WTC11 (cell line): ENCODE data around the gene CADM2. TPM values are rescaled to one million over a fixed set of nuclear protein-coding genes. Genes with fewer than 3 reads are reported as not detected.
A peak's percentile ranks its signal among the peaks of the same experiment; 100 is the strongest.

Experiments used
- ATAC-seq: fragments of 200-7000 bp; cut with Tn5 transposase; 2 replicates; pipeline ENCODE4 v1.10.0; 2021; ENCODE audit warnings: mild to moderate bottlenecking, moderate library complexity
- CTCF ChIA-PET: fragments of 300-600 bp; sonication (Branson Sonifier 250); formaldehyde crosslinking; loops from one replicate; lab custom pipeline; 2021; ENCODE audit warnings: antibody characterized with exemption; lab: Charles Lee
- POLR2A ChIA-PET: fragments of 350-600 bp; sonication (Branson Sonifier 250); formaldehyde crosslinking; loops from one replicate; lab custom pipeline; 2021; ENCODE audit warnings: antibody characterized with exemption; lab: Charles Lee
- DNase-seq: peaks from one replicate; pipeline ENCODE4 v3.0.0; 2021; ENCODE audit warnings: low spot score
- H3K27ac Mint-ChIP-seq: 2 replicates; pipeline ENCODE4 v1.8.0; 2021; ENCODE audit warnings: mixed read lengths
- H3K27me3 Mint-ChIP-seq: 2 replicates; pipeline ENCODE4 v1.8.0; 2021; ENCODE audit warnings: low read depth, mild to moderate bottlenecking, moderate library complexity, mixed read lengths
- H3K36me3 Mint-ChIP-seq: 2 replicates; pipeline ENCODE4 v1.8.0; 2021; ENCODE audit warnings: mixed read lengths
- H3K4me1 Mint-ChIP-seq: 2 replicates; pipeline ENCODE4 v1.8.0; 2022; ENCODE audit warnings: mixed read lengths
- H3K4me3 Mint-ChIP-seq: 2 replicates; pipeline ENCODE4 v1.8.0; 2021; ENCODE audit warnings: mild to moderate bottlenecking, moderate library complexity, mixed read lengths
- H3K9me3 Mint-ChIP-seq: 2 replicates; pipeline ENCODE4 v1.8.0; 2021; ENCODE audit warnings: mixed read lengths
- ATF3 ChIP-seq: sonication (generic); formaldehyde crosslinking; conservative IDR thresholded peaks from 2 replicates; pipeline ENCODE4 v1.8.1; 2022; ENCODE audit warnings: mild to moderate bottlenecking, missing genetic modification reagents
- CBFB ChIP-seq: sonication (generic); formaldehyde crosslinking; IDR thresholded peaks from 2 replicates; pipeline ENCODE4 v1.8.1; 2022; ENCODE audit warnings: mild to moderate bottlenecking, low read depth, missing genetic modification reagents
- CREB1 ChIP-seq: sonication (generic); formaldehyde crosslinking; IDR thresholded peaks from 2 replicates; pipeline ENCODE4 v1.8.0; 2023; ENCODE audit warnings: mild to moderate bottlenecking, missing genetic modification reagents
- CREM ChIP-seq: sonication (generic); formaldehyde crosslinking; IDR thresholded peaks from 2 replicates; pipeline ENCODE4 v1.8.1; 2022; ENCODE audit warnings: mild to moderate bottlenecking, missing genetic modification reagents, moderate library complexity
- E2F1 ChIP-seq: sonication (generic); formaldehyde crosslinking; IDR thresholded peaks from 2 replicates; pipeline ENCODE4 v1.8.0; 2022; ENCODE audit warnings: mild to moderate bottlenecking, missing genetic modification reagents
- ESRRA ChIP-seq: sonication (generic); formaldehyde crosslinking; IDR thresholded peaks from 2 replicates; pipeline ENCODE4 v1.8.1; 2022; ENCODE audit warnings: mild to moderate bottlenecking, missing genetic modification reagents, borderline replicate concordance
- ETV6 ChIP-seq: sonication (generic); formaldehyde crosslinking; IDR thresholded peaks from 2 replicates; pipeline ENCODE4 v1.8.1; 2022; ENCODE audit warnings: mild to moderate bottlenecking, missing genetic modification reagents
- HMGA2 ChIP-seq: fragments of 250-450 bp; sonication (Bioruptor Pico); IDR thresholded peaks from 2 replicates; pipeline ENCODE4 v1.4.0; 2021; ENCODE audit warnings: mild to moderate bottlenecking, moderate library complexity
- JAZF1 ChIP-seq: fragments of 250-450 bp; sonication (Bioruptor Pico); IDR thresholded peaks from 2 replicates; pipeline ENCODE4 v1.9.0; 2021; ENCODE audit warnings: moderate library complexity, mild to moderate bottlenecking, inconsistent platforms
- KAT7 ChIP-seq: sonication (generic); formaldehyde crosslinking; IDR thresholded peaks from 2 replicates; pipeline ENCODE4 v1.8.1; 2023; ENCODE audit warnings: missing genetic modification reagents, mild to moderate bottlenecking, borderline replicate concordance
- MYBL2 ChIP-seq: sonication (generic); formaldehyde crosslinking; IDR thresholded peaks from 2 replicates; pipeline ENCODE4 v1.8.1; 2023; ENCODE audit warnings: mild to moderate bottlenecking, moderate library complexity, missing genetic modification reagents
- NFATC4 ChIP-seq: fragments of 250-450 bp; sonication (Bioruptor Pico); IDR thresholded peaks from 2 replicates; pipeline ENCODE4 v1.9.0; 2021; ENCODE audit warnings: mild to moderate bottlenecking
- PRRX2 ChIP-seq: fragments of 250-450 bp; sonication (Bioruptor Pico); IDR thresholded peaks from 2 replicates; pipeline ENCODE4 v1.8.0; 2021; ENCODE audit warnings: mild to moderate bottlenecking
- SMAD4 ChIP-seq: sonication (generic); formaldehyde crosslinking; IDR thresholded peaks from 2 replicates; pipeline ENCODE4 v1.8.0; 2022; ENCODE audit warnings: mild to moderate bottlenecking, missing genetic modification reagents
- TCF7 ChIP-seq: sonication (generic); formaldehyde crosslinking; IDR thresholded peaks from 2 replicates; pipeline ENCODE4 v1.8.0; 2022; ENCODE audit warnings: mild to moderate bottlenecking, low read depth, missing genetic modification reagents, moderate library complexity
- TP53 ChIP-seq: sonication (generic); formaldehyde crosslinking; IDR thresholded peaks from 2 replicates; pipeline ENCODE4 v1.8.1; 2023; ENCODE audit warnings: mild to moderate bottlenecking, missing genetic modification reagents
- total RNA-seq: library from RNA; stranded (reverse); gene quantifications from 3 replicates; pipeline ENCODE4 v1.2.3, GENCODE V29; 2021
- TF ChIP-seq, protein P1 (sequence below): sonication (generic); formaldehyde crosslinking; IDR thresholded peaks from 2 replicates; pipeline ENCODE4 v1.8.1; 2022; ENCODE audit warnings: low read depth, missing genetic modification reagents, borderline replicate concordance
- TF ChIP-seq, protein P2 (sequence below): sonication (generic); formaldehyde crosslinking; IDR thresholded peaks from 2 replicates; pipeline ENCODE4 v1.8.0; 2022; ENCODE audit warnings: mild to moderate bottlenecking, missing genetic modification reagents
- TF ChIP-seq, protein P3 (sequence below): sonication (generic); formaldehyde crosslinking; IDR thresholded peaks from 2 replicates; pipeline ENCODE4 v1.8.1; 2023; ENCODE audit warnings: mild to moderate bottlenecking, missing genetic modification reagents
- TF ChIP-seq, protein P4 (sequence below): sonication (generic); formaldehyde crosslinking; IDR thresholded peaks from 2 replicates; pipeline ENCODE4 v1.8.0; 2022; ENCODE audit warnings: missing genetic modification reagents

Gene CADM2
- total RNA-seq, 1 experiment from 2014 or later: 18.8 TPM

DNA sequence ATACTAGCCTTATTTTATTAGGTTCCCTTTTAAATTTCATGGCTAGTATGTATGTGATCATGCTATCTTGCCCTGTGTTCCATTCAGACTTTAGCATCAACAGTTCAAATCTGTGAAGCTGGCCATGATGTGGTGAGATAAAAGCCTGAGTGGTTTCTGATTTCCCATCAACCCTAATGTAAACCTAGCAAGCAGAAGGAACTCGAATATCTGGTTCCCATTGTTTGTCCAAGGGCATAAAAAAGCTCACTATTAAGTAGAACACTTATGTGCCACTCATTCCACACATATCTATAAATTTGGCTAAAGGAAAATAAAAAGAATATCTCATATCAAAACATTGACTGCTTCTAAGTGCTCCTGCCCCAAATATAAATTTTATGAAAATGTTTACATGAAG, 311.7 kb downstream of the CADM2 start (continued):
- TF ChIP-seq CBFB (CRISPR knock-in tag) (no peak), KAT7 (CRISPR knock-in tag) (no peak), ETV6 (CRISPR knock-in tag) (no peak), JAZF1 (CRISPR knock-in tag) (no peak), E2F1 (no peak), ATF3 (CRISPR knock-in tag) (no peak), PRRX2 (no peak), NFATC4 (CRISPR knock-in tag) (no peak)
- TF ChIP-seq, protein P1, sequence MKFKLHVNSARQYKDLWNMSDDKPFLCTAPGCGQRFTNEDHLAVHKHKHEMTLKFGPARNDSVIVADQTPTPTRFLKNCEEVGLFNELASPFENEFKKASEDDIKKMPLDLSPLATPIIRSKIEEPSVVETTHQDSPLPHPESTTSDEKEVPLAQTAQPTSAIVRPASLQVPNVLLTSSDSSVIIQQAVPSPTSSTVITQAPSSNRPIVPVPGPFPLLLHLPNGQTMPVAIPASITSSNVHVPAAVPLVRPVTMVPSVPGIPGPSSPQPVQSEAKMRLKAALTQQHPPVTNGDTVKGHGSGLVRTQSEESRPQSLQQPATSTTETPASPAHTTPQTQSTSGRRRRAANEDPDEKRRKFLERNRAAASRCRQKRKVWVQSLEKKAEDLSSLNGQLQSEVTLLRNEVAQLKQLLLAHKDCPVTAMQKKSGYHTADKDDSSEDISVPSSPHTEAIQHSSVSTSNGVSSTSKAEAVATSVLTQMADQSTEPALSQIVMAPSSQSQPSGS: no peak
- TF ChIP-seq, protein P2, sequence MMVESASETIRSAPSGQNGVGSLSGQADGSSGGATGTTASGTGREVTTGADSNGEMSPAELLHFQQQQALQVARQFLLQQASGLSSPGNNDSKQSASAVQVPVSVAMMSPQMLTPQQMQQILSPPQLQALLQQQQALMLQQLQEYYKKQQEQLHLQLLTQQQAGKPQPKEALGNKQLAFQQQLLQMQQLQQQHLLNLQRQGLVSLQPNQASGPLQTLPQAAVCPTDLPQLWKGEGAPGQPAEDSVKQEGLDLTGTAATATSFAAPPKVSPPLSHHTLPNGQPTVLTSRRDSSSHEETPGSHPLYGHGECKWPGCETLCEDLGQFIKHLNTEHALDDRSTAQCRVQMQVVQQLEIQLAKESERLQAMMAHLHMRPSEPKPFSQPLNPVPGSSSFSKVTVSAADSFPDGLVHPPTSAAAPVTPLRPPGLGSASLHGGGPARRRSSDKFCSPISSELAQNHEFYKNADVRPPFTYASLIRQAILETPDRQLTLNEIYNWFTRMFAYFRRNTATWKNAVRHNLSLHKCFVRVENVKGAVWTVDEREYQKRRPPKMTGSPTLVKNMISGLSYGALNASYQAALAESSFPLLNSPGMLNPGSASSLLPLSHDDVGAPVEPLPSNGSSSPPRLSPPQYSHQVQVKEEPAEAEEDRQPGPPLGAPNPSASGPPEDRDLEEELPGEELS (CRISPR knock-in tag): no peak

DNA sequence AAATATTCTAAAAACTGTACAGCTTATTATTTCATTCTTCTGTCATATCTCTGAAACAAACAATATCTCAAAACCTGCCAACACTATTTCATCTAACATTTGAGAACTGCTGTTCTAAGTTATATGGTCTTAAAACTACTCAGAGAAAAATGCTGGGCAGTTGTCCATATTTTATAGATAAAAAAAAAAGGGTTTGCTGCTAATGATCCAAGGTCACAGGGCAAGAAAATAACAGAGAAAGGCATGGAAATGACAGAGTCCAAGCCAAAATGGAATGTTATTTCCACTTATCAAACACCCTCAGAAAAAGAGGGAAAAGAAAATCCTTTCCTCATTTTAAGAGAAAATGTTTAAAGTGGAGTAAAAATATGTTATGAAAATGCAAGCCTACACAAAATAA, 313.1 kb downstream of the CADM2 start:
- TF ChIP-seq CREM (no peak), CREB1 (CRISPR knock-in tag) (no peak)
- Mint-ChIP-seq H3K4me1 (no peaks in the 10 kb centered on the region), H3K27me3 (no peaks in the 10 kb centered on the region), H3K4me3 (no peak overlapping the region), H3K9me3 (no peaks in the 10 kb centered on the region), H3K36me3 (no peaks in the 10 kb centered on the region), H3K27ac (no peak overlapping the region)
- ATAC-seq: no peak
- CTCF ChIA-PET: no interaction called here
- POLR2A ChIA-PET: no interaction called here
- DNase-seq: no peak

DNA sequence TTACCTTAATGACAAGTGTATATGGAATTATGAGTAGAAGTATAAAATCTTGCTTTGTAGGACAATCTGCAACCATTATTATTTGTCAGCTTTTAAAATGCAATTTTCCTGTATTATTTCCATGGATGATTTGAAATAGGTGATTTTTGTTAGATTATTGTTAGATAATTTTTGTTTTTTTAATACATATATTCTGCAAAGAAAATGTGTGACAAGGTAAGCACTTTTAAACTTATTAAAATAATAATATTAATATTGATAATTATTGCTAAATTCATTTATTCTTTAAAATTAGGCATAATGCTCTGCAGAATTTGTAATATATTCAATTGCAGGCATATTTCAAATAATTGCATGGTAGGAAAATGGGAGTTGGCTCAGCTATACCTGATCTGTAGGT, 329.5 kb downstream of the CADM2 start:
- H3K36me3 Mint-ChIP-seq: peaks cover 8% of the 10 kb centered on the region; the same call in 1 of the 2 replicates

DNA sequence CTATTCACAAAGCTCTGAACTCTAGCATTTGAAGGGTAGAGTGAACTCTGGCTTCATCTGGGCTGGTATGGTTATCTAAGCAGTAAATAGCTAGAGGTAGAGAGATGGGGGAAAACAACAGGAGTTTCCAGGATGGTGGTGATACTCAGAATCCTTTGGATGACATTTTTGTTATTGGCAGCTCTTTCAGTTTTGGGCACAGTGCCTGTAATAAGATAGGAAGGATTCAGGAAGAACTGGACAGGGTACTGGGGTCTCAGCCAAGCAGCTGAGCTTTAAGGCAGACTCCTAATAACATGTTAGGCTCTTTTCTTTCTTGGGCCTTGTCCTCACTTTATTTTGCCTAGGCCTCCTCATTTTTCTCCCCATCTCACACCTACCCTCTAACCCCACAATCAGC, 338.5 kb downstream of the CADM2 start:
- no peak overlapping the region for H3K27ac Mint-ChIP-seq
- H3K27me3 Mint-ChIP-seq: no peaks in the 10 kb centered on the region
- no peak for DNase-seq
- no peak for ATAC-seq
- ChIA-PET CTCF (no interaction called here), POLR2A (no interaction called here)
- H3K4me3 Mint-ChIP-seq: no peak overlapping the region
- H3K4me1 Mint-ChIP-seq: no peaks in the 10 kb centered on the region
- H3K9me3 Mint-ChIP-seq: peaks cover 12% of the 10 kb centered on the region
- peaks cover 3% of the 10 kb centered on the region; the same call in 1 of the 2 replicates for H3K36me3 Mint-ChIP-seq
- TF ChIP-seq TCF7 (CRISPR knock-in tag) (no peak), TP53 (CRISPR knock-in tag) (no peak), ESRRA (no peak), SMAD4 (CRISPR knock-in tag) (no peak)
- TF ChIP-seq, protein P3, sequence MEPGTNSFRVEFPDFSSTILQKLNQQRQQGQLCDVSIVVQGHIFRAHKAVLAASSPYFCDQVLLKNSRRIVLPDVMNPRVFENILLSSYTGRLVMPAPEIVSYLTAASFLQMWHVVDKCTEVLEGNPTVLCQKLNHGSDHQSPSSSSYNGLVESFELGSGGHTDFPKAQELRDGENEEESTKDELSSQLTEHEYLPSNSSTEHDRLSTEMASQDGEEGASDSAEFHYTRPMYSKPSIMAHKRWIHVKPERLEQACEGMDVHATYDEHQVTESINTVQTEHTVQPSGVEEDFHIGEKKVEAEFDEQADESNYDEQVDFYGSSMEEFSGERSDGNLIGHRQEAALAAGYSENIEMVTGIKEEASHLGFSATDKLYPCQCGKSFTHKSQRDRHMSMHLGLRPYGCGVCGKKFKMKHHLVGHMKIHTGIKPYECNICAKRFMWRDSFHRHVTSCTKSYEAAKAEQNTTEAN (CRISPR knock-in tag): no peak
- TF ChIP-seq, protein P4, sequence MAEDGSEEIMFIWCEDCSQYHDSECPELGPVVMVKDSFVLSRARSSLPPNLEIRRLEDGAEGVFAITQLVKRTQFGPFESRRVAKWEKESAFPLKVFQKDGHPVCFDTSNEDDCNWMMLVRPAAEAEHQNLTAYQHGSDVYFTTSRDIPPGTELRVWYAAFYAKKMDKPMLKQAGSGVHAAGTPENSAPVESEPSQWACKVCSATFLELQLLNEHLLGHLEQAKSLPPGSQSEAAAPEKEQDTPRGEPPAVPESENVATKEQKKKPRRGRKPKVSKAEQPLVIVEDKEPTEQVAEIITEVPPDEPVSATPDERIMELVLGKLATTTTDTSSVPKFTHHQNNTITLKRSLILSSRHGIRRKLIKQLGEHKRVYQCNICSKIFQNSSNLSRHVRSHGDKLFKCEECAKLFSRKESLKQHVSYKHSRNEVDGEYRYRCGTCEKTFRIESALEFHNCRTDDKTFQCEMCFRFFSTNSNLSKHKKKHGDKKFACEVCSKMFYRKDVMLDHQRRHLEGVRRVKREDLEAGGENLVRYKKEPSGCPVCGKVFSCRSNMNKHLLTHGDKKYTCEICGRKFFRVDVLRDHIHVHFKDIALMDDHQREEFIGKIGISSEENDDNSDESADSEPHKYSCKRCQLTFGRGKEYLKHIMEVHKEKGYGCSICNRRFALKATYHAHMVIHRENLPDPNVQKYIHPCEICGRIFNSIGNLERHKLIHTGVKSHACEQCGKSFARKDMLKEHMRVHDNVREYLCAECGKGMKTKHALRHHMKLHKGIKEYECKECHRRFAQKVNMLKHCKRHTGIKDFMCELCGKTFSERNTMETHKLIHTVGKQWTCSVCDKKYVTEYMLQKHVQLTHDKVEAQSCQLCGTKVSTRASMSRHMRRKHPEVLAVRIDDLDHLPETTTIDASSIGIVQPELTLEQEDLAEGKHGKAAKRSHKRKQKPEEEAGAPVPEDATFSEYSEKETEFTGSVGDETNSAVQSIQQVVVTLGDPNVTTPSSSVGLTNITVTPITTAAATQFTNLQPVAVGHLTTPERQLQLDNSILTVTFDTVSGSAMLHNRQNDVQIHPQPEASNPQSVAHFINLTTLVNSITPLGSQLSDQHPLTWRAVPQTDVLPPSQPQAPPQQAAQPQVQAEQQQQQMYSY (CRISPR knock-in tag): no peak

More for the DNA sequence above, 329.5 kb downstream of the CADM2 start:
- peaks cover 7% of the 10 kb centered on the region for H3K9me3 Mint-ChIP-seq
- H3K4me3 Mint-ChIP-seq: no peak overlapping the region
- H3K4me1 Mint-ChIP-seq: 0 out of 2 replicates have a peak, but pooled peaks cover 3% of the 10 kb centered on the region
- ChIA-PET CTCF (interaction anchor here (0.8 kb wide), 1 partner anchor 137 kb away, joined by 4 read pairs; no protein-coding TSS in a partner anchor), POLR2A (no interaction called here)
- TF ChIP-seq MYBL2 (CRISPR knock-in tag): no peak
- peak; percentile 94 for TF ChIP-seq HMGA2 (CRISPR knock-in tag)
- no peak overlapping the region for H3K27ac Mint-ChIP-seq
- DNase-seq: no peak
- no peak for ATAC-seq
- H3K27me3 Mint-ChIP-seq: no peaks in the 10 kb centered on the region
